ENCODE results near the gene DUSP16. TPM values are rescaled to one million over a fixed set of nuclear protein-coding genes. Genes with fewer than 3 reads are reported as not detected.

The DUSP16 gene
- total RNA-seq, 1 donor from 2014 or later = 26.1 TPM

DNA sequence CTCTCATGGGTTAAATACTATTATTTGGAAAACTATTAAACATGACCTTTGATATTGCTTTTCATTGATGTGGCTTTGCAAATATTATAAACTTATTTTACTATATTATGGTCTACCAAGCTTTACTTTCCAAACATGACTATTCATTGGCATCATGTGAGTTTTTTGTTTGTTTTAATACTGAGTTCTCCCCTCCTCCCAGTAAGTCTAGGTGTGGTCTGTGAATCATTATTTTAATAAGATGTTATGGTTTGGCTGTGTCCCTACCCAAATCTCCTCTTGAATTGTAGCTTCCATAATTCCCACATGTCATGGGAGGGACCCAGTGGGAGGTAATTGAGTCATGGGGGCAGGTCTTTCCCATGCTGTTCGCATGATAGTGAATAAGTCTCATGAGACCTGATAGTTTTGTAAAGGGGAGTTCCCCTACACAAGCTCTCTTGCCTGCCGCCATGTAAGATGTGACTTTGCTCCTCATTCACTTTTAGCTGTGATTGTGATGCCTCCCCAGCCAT, 125.8 kb downstream of the DUSP16 start:
- H2AFZ ChIP-seq (replicated peaks) = no peak overlapping the region
- no peak overlapping the region for H3K4me3 Mint-ChIP-seq
- H3K27me3 Mint-ChIP-seq (ENCODE audit: insufficient read depth, low read depth) = no peaks in the 10 kb centered on the region
- H3K9me3 Mint-ChIP-seq = no peaks in the 10 kb centered on the region
- H3K9me3 ChIP-seq (ENCODE audit: low read depth) = no peaks in the 10 kb centered on the region
- H3K4me3 ChIP-seq = no peak overlapping the region
- H3K79me2 ChIP-seq (ENCODE audit: low read depth) = no peaks in the 10 kb centered on the region
- no peaks in the 10 kb centered on the region for H3F3A ChIP-seq (ENCODE audit: low read depth)
- no peaks in the 10 kb centered on the region for H3K36me3 ChIP-seq
- H3K9ac ChIP-seq = no peak overlapping the region
- no peak overlapping the region for H3K27ac Mint-ChIP-seq
- peaks cover 7% of the 10 kb centered on the region for H3K36me3 Mint-ChIP-seq
- no peak overlapping the region for H3K27ac ChIP-seq
- H3K4me1 Mint-ChIP-seq = no peaks in the 10 kb centered on the region
- DNase-seq (ENCODE audit: low spot score) = no peak
- TF ChIP-seq, protein P1, sequence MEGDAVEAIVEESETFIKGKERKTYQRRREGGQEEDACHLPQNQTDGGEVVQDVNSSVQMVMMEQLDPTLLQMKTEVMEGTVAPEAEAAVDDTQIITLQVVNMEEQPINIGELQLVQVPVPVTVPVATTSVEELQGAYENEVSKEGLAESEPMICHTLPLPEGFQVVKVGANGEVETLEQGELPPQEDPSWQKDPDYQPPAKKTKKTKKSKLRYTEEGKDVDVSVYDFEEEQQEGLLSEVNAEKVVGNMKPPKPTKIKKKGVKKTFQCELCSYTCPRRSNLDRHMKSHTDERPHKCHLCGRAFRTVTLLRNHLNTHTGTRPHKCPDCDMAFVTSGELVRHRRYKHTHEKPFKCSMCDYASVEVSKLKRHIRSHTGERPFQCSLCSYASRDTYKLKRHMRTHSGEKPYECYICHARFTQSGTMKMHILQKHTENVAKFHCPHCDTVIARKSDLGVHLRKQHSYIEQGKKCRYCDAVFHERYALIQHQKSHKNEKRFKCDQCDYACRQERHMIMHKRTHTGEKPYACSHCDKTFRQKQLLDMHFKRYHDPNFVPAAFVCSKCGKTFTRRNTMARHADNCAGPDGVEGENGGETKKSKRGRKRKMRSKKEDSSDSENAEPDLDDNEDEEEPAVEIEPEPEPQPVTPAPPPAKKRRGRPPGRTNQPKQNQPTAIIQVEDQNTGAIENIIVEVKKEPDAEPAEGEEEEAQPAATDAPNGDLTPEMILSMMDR (IDR thresholded peaks at IDR 0.05) = no peak
- no peak for TF ChIP-seq EZH2 (IDR thresholded peaks at IDR 0.05)
- TF ChIP-seq EZH2phosphoT487 (IDR thresholded peaks at IDR 0.05) = no peak
- H4K20me1 ChIP-seq (ENCODE audit: low read depth) = no peaks in the 10 kb centered on the region
- H3K4me1 ChIP-seq = no peaks in the 10 kb centered on the region
- no peak overlapping the region for H3K4me2 ChIP-seq
- no peaks in the 10 kb centered on the region for H3K27me3 ChIP-seq

GRCh38 chr12:12433203-12433731, 129.4 kb downstream of the DUSP16 start:
- Histone ChIP-seq H3K9me3 (ENCODE audit: low read depth) (no peaks in the 10 kb centered on the region), H3K27me3 (no peaks in the 10 kb centered on the region), H3K4me2 (no peak overlapping the region), H3K4me3 (no peak overlapping the region), H3K4me1 (no peaks in the 10 kb centered on the region), H2AFZ (replicated peaks) (no peak overlapping the region), H3F3A (ENCODE audit: low read depth) (no peaks in the 10 kb centered on the region), H3K27ac (no peak overlapping the region), H3K79me2 (ENCODE audit: low read depth) (no peaks in the 10 kb centered on the region), H3K36me3 (no peaks in the 10 kb centered on the region), H4K20me1 (ENCODE audit: low read depth) (no peaks in the 10 kb centered on the region), H3K9ac (no peak overlapping the region)
- Mint-ChIP-seq H3K27ac (no peak overlapping the region), H3K27me3 (ENCODE audit: insufficient read depth, low read depth) (no peaks in the 10 kb centered on the region), H3K4me3 (no peak overlapping the region), H3K36me3 (peaks cover 7% of the 10 kb centered on the region), H3K4me1 (no peaks in the 10 kb centered on the region), H3K9me3 (no peaks in the 10 kb centered on the region)
- TF ChIP-seq EZH2phosphoT487 (IDR thresholded peaks at IDR 0.05) (no peak), EZH2 (IDR thresholded peaks at IDR 0.05) (no peak)
- TF ChIP-seq, protein P1 (IDR thresholded peaks at IDR 0.05) = no peak
- no peak for DNase-seq (ENCODE audit: low spot score)

- Mint-ChIP-seq H3K4me1 (no peaks in the 10 kb centered on the region), H3K9me3 (no peaks in the 10 kb centered on the region), H3K4me3 (no peak overlapping the region), H3K36me3 (peaks cover 5% of the 10 kb centered on the region), H3K27ac (no peak overlapping the region), H3K27me3 (ENCODE audit: insufficient read depth, low read depth) (no peaks in the 10 kb centered on the region)
- Histone ChIP-seq H3K4me1 (no peaks in the 10 kb centered on the region), H3K27me3 (no peaks in the 10 kb centered on the region), H3K27ac (no peak overlapping the region), H3F3A (ENCODE audit: low read depth) (no peaks in the 10 kb centered on the region), H4K20me1 (ENCODE audit: low read depth) (no peaks in the 10 kb centered on the region), H3K4me3 (no peak overlapping the region), H3K79me2 (ENCODE audit: low read depth) (no peaks in the 10 kb centered on the region), H3K9ac (no peak overlapping the region), H3K9me3 (ENCODE audit: low read depth) (no peaks in the 10 kb centered on the region), H2AFZ (replicated peaks) (no peak overlapping the region), H3K36me3 (no peaks in the 10 kb centered on the region), H3K4me2 (no peak overlapping the region)
- no peak for DNase-seq (ENCODE audit: low spot score)
- TF ChIP-seq EZH2 (IDR thresholded peaks at IDR 0.05) = no peak
- TF ChIP-seq, protein P1 (IDR thresholded peaks at IDR 0.05) = no peak
- no peak for TF ChIP-seq EZH2phosphoT487 (IDR thresholded peaks at IDR 0.05)
Measured at GRCh38 chr12:12432364-12432763, 130.3 kb downstream of the DUSP16 start.

Measured in neural progenitor cell (in vitro differentiated cells).